WTC11 (cell line): ENCODE data around the gene PHRF1. TPM values are rescaled to one million over a fixed set of nuclear protein-coding genes. Genes with fewer than 3 reads are reported as not detected.

Experiments used
- ATAC-seq: fragments of 200-7000 bp; cut with Tn5 transposase; 2 replicates; pipeline ENCODE4 v1.10.0; 2021; ENCODE audit warnings: mild to moderate bottlenecking, moderate library complexity
- CTCF ChIA-PET: fragments of 300-600 bp; sonication (Branson Sonifier 250); formaldehyde crosslinking; loops from one replicate; lab custom pipeline; 2021; ENCODE audit warnings: antibody characterized with exemption; lab: Charles Lee
- POLR2A ChIA-PET: fragments of 350-600 bp; sonication (Branson Sonifier 250); formaldehyde crosslinking; loops from one replicate; lab custom pipeline; 2021; ENCODE audit warnings: antibody characterized with exemption; lab: Charles Lee
- DNase-seq: peaks from one replicate; pipeline ENCODE4 v3.0.0; 2021; ENCODE audit warnings: low spot score
- H3K27ac Mint-ChIP-seq: 2 replicates; pipeline ENCODE4 v1.8.0; 2021; ENCODE audit warnings: mixed read lengths
- H3K27me3 Mint-ChIP-seq: 2 replicates; pipeline ENCODE4 v1.8.0; 2021; ENCODE audit warnings: low read depth, mild to moderate bottlenecking, moderate library complexity, mixed read lengths
- H3K36me3 Mint-ChIP-seq: 2 replicates; pipeline ENCODE4 v1.8.0; 2021; ENCODE audit warnings: mixed read lengths
- H3K4me1 Mint-ChIP-seq: 2 replicates; pipeline ENCODE4 v1.8.0; 2022; ENCODE audit warnings: mixed read lengths
- H3K4me3 Mint-ChIP-seq: 2 replicates; pipeline ENCODE4 v1.8.0; 2021; ENCODE audit warnings: mild to moderate bottlenecking, moderate library complexity, mixed read lengths
- H3K9me3 Mint-ChIP-seq: 2 replicates; pipeline ENCODE4 v1.8.0; 2021; ENCODE audit warnings: mixed read lengths
- CREB1 ChIP-seq: sonication (generic); formaldehyde crosslinking; IDR thresholded peaks from 2 replicates; pipeline ENCODE4 v1.8.0; 2023; ENCODE audit warnings: mild to moderate bottlenecking, missing genetic modification reagents
- CREM ChIP-seq: sonication (generic); formaldehyde crosslinking; IDR thresholded peaks from 2 replicates; pipeline ENCODE4 v1.8.1; 2022; ENCODE audit warnings: mild to moderate bottlenecking, missing genetic modification reagents, moderate library complexity
- E2F5 ChIP-seq: sonication (generic); formaldehyde crosslinking; IDR thresholded peaks from 2 replicates; pipeline ENCODE4 v1.8.1; 2022; ENCODE audit warnings: mild to moderate bottlenecking, moderate library complexity, missing genetic modification reagents
- ETV6 ChIP-seq: sonication (generic); formaldehyde crosslinking; IDR thresholded peaks from 2 replicates; pipeline ENCODE4 v1.8.1; 2022; ENCODE audit warnings: mild to moderate bottlenecking, missing genetic modification reagents
- FOXP4 ChIP-seq: sonication (generic); formaldehyde crosslinking; IDR thresholded peaks from 2 replicates; pipeline ENCODE4 v1.8.0; 2022; ENCODE audit warnings: mild to moderate bottlenecking, missing genetic modification reagents
- GTF2I ChIP-seq: fragments of 250-450 bp; sonication (Bioruptor Pico); conservative IDR thresholded peaks from 2 replicates; pipeline ENCODE4 v1.4.0; 2021; ENCODE audit warnings: mild to moderate bottlenecking
- IRF2 ChIP-seq: sonication (generic); formaldehyde crosslinking; IDR thresholded peaks from 2 replicates; pipeline ENCODE4 v1.8.0; 2022; ENCODE audit warnings: low read depth, missing genetic modification reagents, borderline replicate concordance
- JUN ChIP-seq: sonication (generic); formaldehyde crosslinking; IDR thresholded peaks from 2 replicates; pipeline ENCODE4 v1.8.0; 2023; ENCODE audit warnings: mild to moderate bottlenecking, missing genetic modification reagents
- KAT7 ChIP-seq: sonication (generic); formaldehyde crosslinking; IDR thresholded peaks from 2 replicates; pipeline ENCODE4 v1.8.1; 2023; ENCODE audit warnings: missing genetic modification reagents, mild to moderate bottlenecking, borderline replicate concordance
- MLX ChIP-seq: sonication (generic); formaldehyde crosslinking; IDR thresholded peaks from 2 replicates; pipeline ENCODE4 v1.8.1; 2023; ENCODE audit warnings: mild to moderate bottlenecking, missing genetic modification reagents, moderate library complexity
- MYBL2 ChIP-seq: sonication (generic); formaldehyde crosslinking; IDR thresholded peaks from 2 replicates; pipeline ENCODE4 v1.8.1; 2023; ENCODE audit warnings: mild to moderate bottlenecking, moderate library complexity, missing genetic modification reagents
- NR3C1 ChIP-seq: sonication (generic); formaldehyde crosslinking; conservative IDR thresholded peaks from 2 replicates; pipeline ENCODE4 v1.8.1; 2023; ENCODE audit warnings: low read depth, mild to moderate bottlenecking, missing genetic modification reagents
- PRDM15 ChIP-seq: sonication (generic); formaldehyde crosslinking; IDR thresholded peaks from 2 replicates; pipeline ENCODE4 v1.8.0; 2022; ENCODE audit warnings: missing genetic modification reagents
- ZNF281 ChIP-seq: sonication (generic); formaldehyde crosslinking; IDR thresholded peaks from 2 replicates; pipeline ENCODE4 v1.8.0; 2023; ENCODE audit warnings: mild to moderate bottlenecking, missing genetic modification reagents
- ZNF425 ChIP-seq: fragments of 250-450 bp; sonication (Bioruptor Pico); conservative IDR thresholded peaks from 2 replicates; pipeline ENCODE4 v1.9.0; 2021; ENCODE audit warnings: mild to moderate bottlenecking
- ZNF512 ChIP-seq: sonication (generic); formaldehyde crosslinking; IDR thresholded peaks from 2 replicates; pipeline ENCODE4 v1.8.1; 2022; ENCODE audit warnings: missing genetic modification reagents, borderline replicate concordance
- total RNA-seq: library from RNA; stranded (reverse); gene quantifications from 3 replicates; pipeline ENCODE4 v1.2.3, GENCODE V29; 2021

The PHRF1 gene
- total RNA-seq, 1 experiment from 2014 or later = 46.9 TPM

- TF ChIP-seq FOXP4 (CRISPR knock-in tag) (0 out of 2 replicates have a peak, but pooled peaks have one; percentile 37), KAT7 (CRISPR knock-in tag) (no peak), MLX (CRISPR knock-in tag) (no peak), E2F5 (no peak; the same call in 1 of the 2 replicates), CREB1 (CRISPR knock-in tag) (0 out of 2 replicates have a peak, but pooled peaks have one; percentile 26), GTF2I (CRISPR knock-in tag) (no peak), ZNF425 (CRISPR knock-in tag) (no peak)
Observed at GRCh38 chr11:575313-575995, 816 bp upstream of the PHRF1 start (continued).

GRCh38 chr11:576811-577610 is 741 bp downstream of the PHRF1 start:
- ATAC-seq (no peak), DNase-seq (no peak)
- TF ChIP-seq IRF2 (CRISPR knock-in tag) (no peak), KAT7 (CRISPR knock-in tag) (no peak)
- H3K4me3 Mint-ChIP-seq = peak overlapping the region; percentile 90
- peaks cover 31% of the 10 kb centered on the region for H3K4me1 Mint-ChIP-seq
- H3K36me3 Mint-ChIP-seq = peaks cover 11% of the 10 kb centered on the region
- peak overlapping the region; percentile 95 for H3K27ac Mint-ChIP-seq
- ChIA-PET CTCF (interaction anchor here (1.1 kb wide), 1 partner anchor 12 kb away, joined by 3 read pairs; no protein-coding TSS in a partner anchor), POLR2A (no interaction called here)
- H3K9me3 Mint-ChIP-seq = no peaks in the 10 kb centered on the region
- H3K27me3 Mint-ChIP-seq = peaks cover 22% of the 10 kb centered on the region

GRCh38 chr11:577611-577894 is 1.3 kb downstream of the PHRF1 start:
- Mint-ChIP-seq H3K4me3 (peak overlapping the region; percentile 90), H3K4me1 (peaks cover 31% of the 10 kb centered on the region), H3K36me3 (peaks cover 13% of the 10 kb centered on the region), H3K27me3 (peaks cover 22% of the 10 kb centered on the region), H3K27ac (peak overlapping the region; percentile 95), H3K9me3 (no peaks in the 10 kb centered on the region)
- ChIA-PET POLR2A (no interaction called here), CTCF (interaction anchor here (1.1 kb wide), 1 partner anchor 12 kb away, joined by 3 read pairs; no protein-coding TSS in a partner anchor)
- no peak for DNase-seq
- no peak for ATAC-seq
- TF ChIP-seq PRDM15 (CRISPR knock-in tag) (no peak), JUN (CRISPR knock-in tag) (no peak), ZNF281 (CRISPR knock-in tag) (no peak), ETV6 (no peak), MYBL2 (CRISPR knock-in tag) (no peak), CREM (CRISPR knock-in tag) (no peak), NR3C1 (CRISPR knock-in tag) (no peak), ZNF512 (CRISPR knock-in tag) (no peak)
